Measurements from ENCODE around the gene MCTP1.
A peak's percentile ranks its signal among the peaks of the same experiment; 100 is the strongest.

MCTP1 gene

GRCh38 chr5:95238560-95239325 is 46.2 kb downstream of the MCTP1 start:
- no peak overlapping the region for H3K4me3 ChIP-seq (ENCODE audit: low read depth, low read length)
- peak; percentile 56 for TF ChIP-seq CTCF (IDR thresholded peaks at IDR 0.05; ENCODE audit: low read depth, low read length, missing control alignments)
- in situ Hi-C loops (cut with HindIII; ENCODE audit: low sequenced_read_pairs), result no loop called here
- peak; percentile 31 for DNase-seq (ENCODE audit: low read depth)

GRCh38 chr5:95237324-95237723 is 47.6 kb downstream of the MCTP1 start:
- DNase-seq (ENCODE audit: low read depth), result no peak
- H3K4me3 ChIP-seq (ENCODE audit: low read depth, low read length), result no peak overlapping the region
- TF ChIP-seq CTCF (IDR thresholded peaks at IDR 0.05; ENCODE audit: low read depth, low read length, missing control alignments), result no peak
- in situ Hi-C loops (cut with HindIII; ENCODE audit: low sequenced_read_pairs), result no loop called here

- in situ Hi-C loops (cut with HindIII; ENCODE audit: low sequenced_read_pairs), result no loop called here
- H3K4me3 ChIP-seq (ENCODE audit: low read depth, low read length), result no peak overlapping the region
- TF ChIP-seq CTCF (IDR thresholded peaks at IDR 0.05; ENCODE audit: low read depth, low read length, missing control alignments), result no peak
Observed at GRCh38 chr5:95235439-95235982, 49.4 kb downstream of the MCTP1 start.

DNA sequence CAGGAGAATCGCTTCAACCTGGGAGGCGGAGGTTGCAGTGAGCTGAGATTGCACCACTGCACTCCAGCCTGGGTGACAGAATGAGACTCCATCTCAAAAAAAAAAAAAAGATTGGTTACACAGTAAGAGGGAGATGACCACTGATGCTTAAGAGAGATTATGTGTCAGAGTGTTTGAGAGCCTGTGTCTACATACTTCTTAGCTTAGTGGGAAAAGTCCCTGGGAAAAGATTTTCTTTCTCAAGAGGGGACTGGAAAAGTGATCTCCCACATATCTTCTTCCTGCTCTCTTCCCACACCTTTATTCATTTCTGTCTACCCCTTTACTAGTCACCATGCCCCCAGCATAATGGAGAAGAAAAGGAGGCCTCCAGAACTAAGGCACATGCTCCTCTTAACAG is 55.2 kb downstream of the MCTP1 start:
- DNase-seq (ENCODE audit: low read depth), result no peak
- no peak for TF ChIP-seq CTCF (IDR thresholded peaks at IDR 0.05; ENCODE audit: low read depth, low read length, missing control alignments)
- H3K4me3 ChIP-seq (ENCODE audit: low read depth, low read length), result no peak overlapping the region
- in situ Hi-C loops (cut with HindIII; ENCODE audit: low sequenced_read_pairs), result no loop called here

More at GRCh38 chr5:95235439-95235982, 49.4 kb downstream of the MCTP1 start:
- no peak for DNase-seq (ENCODE audit: low read depth)

- in situ Hi-C loops (cut with HindIII; ENCODE audit: low sequenced_read_pairs), result no loop called here
- DNase-seq (ENCODE audit: low read depth), result no peak
- no peak overlapping the region for H3K4me3 ChIP-seq (ENCODE audit: low read depth, low read length)
- no peak for TF ChIP-seq CTCF (IDR thresholded peaks at IDR 0.05; ENCODE audit: low read depth, low read length, missing control alignments)
Observed at GRCh38 chr5:95224701-95225459, 60.0 kb downstream of the MCTP1 start.

GRCh38 chr5:95223566-95224258 is 61.2 kb downstream of the MCTP1 start:
- in situ Hi-C loops (cut with HindIII; ENCODE audit: low sequenced_read_pairs), result no loop called here
- H3K4me3 ChIP-seq (ENCODE audit: low read depth, low read length), result no peak overlapping the region
- no peak for DNase-seq (ENCODE audit: low read depth)
- no peak for TF ChIP-seq CTCF (IDR thresholded peaks at IDR 0.05; ENCODE audit: low read depth, low read length, missing control alignments)
